NCI-H526 (cell line): ENCODE measurements around the gene ASTN1.

Experiments used
- DNase-seq, 2 experiments: peaks; one replicate each; lab custom pipeline; 2025; lab: John Stamatoyannopoulos, UW

The ASTN1 gene

GRCh38 chr1:177163844-177164379 is 600 bp downstream of the ASTN1 start:
- peak in 1 of 2 experiments; percentile 56 for DNase-seq

GRCh38 chr1:177162243-177162642 is 2.3 kb downstream of the ASTN1 start:
- no peak for DNase-seq

GRCh38 chr1:177146499-177146898 is 18.0 kb downstream of the ASTN1 start:
- DNase-seq: no peak

GRCh38 chr1:177145106-177146070 is 19.1 kb downstream of the ASTN1 start:
- no peak for DNase-seq

GRCh38 chr1:177142791-177143271 is 21.7 kb downstream of the ASTN1 start:
- DNase-seq: peak; percentile 71 to 78

GRCh38 chr1:177142010-177142409 is 22.5 kb downstream of the ASTN1 start:
- DNase-seq: no peak

- no peak for DNase-seq
Measured at GRCh38 chr1:177138347-177138746, 26.2 kb downstream of the ASTN1 start.

- DNase-seq: no peak
Measured at GRCh38 chr1:177137814-177138213, 26.7 kb downstream of the ASTN1 start.

GRCh38 chr1:177135250-177135649 is 29.3 kb downstream of the ASTN1 start:
- DNase-seq: no peak

- DNase-seq: no peak
Measured at GRCh38 chr1:177133977-177134538, 30.5 kb downstream of the ASTN1 start.

GRCh38 chr1:177132141-177132540 is 32.4 kb downstream of the ASTN1 start:
- no peak for DNase-seq

- no peak for DNase-seq
Measured at GRCh38 chr1:177131723-177132122, 32.8 kb downstream of the ASTN1 start.

GRCh38 chr1:177130451-177130945 is 34.0 kb downstream of the ASTN1 start:
- DNase-seq: no peak

GRCh38 chr1:177128665-177129281 is 35.7 kb downstream of the ASTN1 start:
- no peak for DNase-seq

GRCh38 chr1:177126267-177126666 is 38.2 kb downstream of the ASTN1 start:
- no peak for DNase-seq

GRCh38 chr1:177124577-177125278 is 39.8 kb downstream of the ASTN1 start:
- DNase-seq: no peak

- DNase-seq: peak in 1 of 2 experiments; percentile 25
Measured at GRCh38 chr1:177122461-177123251, 41.9 kb downstream of the ASTN1 start.

GRCh38 chr1:177119311-177119710 is 45.2 kb downstream of the ASTN1 start:
- peak in 1 of 2 experiments; percentile 37 for DNase-seq

- DNase-seq: no peak
Measured at GRCh38 chr1:177118901-177119300, 45.6 kb downstream of the ASTN1 start.

GRCh38 chr1:177116941-177117340 is 47.6 kb downstream of the ASTN1 start:
- no peak for DNase-seq
